GM12891 (cell line): ENCODE results near the gene LTO1.
A peak's percentile ranks its signal among the peaks of the same experiment; 100 is the strongest.

ENCODE experiments used
- DNase-seq: peaks from one replicate; pipeline ENCODE4 v3.0.0; 2011; ENCODE audit warnings: low spot score; ENCODE audit not compliant: insufficient read length
- FAIRE-seq: peaks from 2 replicates; lab custom pipeline; 2011; peaks lifted over from hg19 to GRCh38; lab: Jason Lieb, UNC
- PAX5 ChIP-seq: IDR thresholded peaks from 2 replicates; pipeline ENCODE4 v1.6.1; 2011; ENCODE audit warnings: low read length, moderate library complexity, mild to moderate bottlenecking; ENCODE audit not compliant: insufficient read depth, severe bottlenecking
- POLR2A ChIP-seq: IDR thresholded peaks from 2 replicates; pipeline ENCODE4 v1.6.1; 2011; ENCODE audit warnings: low read depth, low read length, control low read depth
- POLR2AphosphoS5 ChIP-seq: IDR thresholded peaks from 2 replicates; pipeline ENCODE4 v1.6.1; 2011; ENCODE audit warnings: low read depth, low read length, control low read depth
- POU2F2 ChIP-seq: IDR thresholded peaks from 2 replicates; pipeline ENCODE4 v1.6.1; 2011; ENCODE audit warnings: low read depth, mild to moderate bottlenecking, control low read depth, low read length, moderate library complexity
- SPI1 ChIP-seq: IDR thresholded peaks from 2 replicates; pipeline ENCODE4 v1.6.1; 2011; ENCODE audit warnings: low read depth, low read length, control low read depth
- TAF1 ChIP-seq: IDR thresholded peaks from 2 replicates; pipeline ENCODE4 v1.6.1; 2011; ENCODE audit warnings: low read depth, low read length, control low read depth

Gene LTO1

GRCh38 chr11:69647390-69647748 is 27.8 kb downstream of the LTO1 start:
- FAIRE-seq (no peak), DNase-seq (no peak)
- TF ChIP-seq POLR2AphosphoS5 (no peak), PAX5 (no peak), POLR2A (no peak), POU2F2 (no peak), TAF1 (no peak), SPI1 (no peak)

GRCh38 chr11:69646493-69647389 is 28.4 kb downstream of the LTO1 start:
- FAIRE-seq (no peak), DNase-seq (no peak)
- no peak for TF ChIP-seq POLR2AphosphoS5
- no peak for TF ChIP-seq PAX5
- no peak for TF ChIP-seq SPI1
- no peak for TF ChIP-seq TAF1
- TF ChIP-seq POLR2A, result no peak
- TF ChIP-seq POU2F2, result no peak

GRCh38 chr11:69645801-69646492 is 29.2 kb downstream of the LTO1 start:
- TF ChIP-seq PAX5 (no peak), POU2F2 (no peak), SPI1 (no peak), POLR2AphosphoS5 (no peak), TAF1 (no peak)
- FAIRE-seq, result no peak

GRCh38 chr11:69644962-69645675 is 30.0 kb downstream of the LTO1 start:
- TF ChIP-seq POLR2A, result no peak
- no peak for TF ChIP-seq SPI1
- no peak for TF ChIP-seq TAF1
- TF ChIP-seq POU2F2, result no peak
- TF ChIP-seq PAX5, result no peak
- no peak for TF ChIP-seq POLR2AphosphoS5
- FAIRE-seq (no peak), DNase-seq (no peak)

More at GRCh38 chr11:69645801-69646492, 29.2 kb downstream of the LTO1 start:
- DNase-seq, result no peak

- DNase-seq, result no peak
- no peak for FAIRE-seq
- TF ChIP-seq POLR2AphosphoS5, result no peak
- TF ChIP-seq TAF1, result no peak
- TF ChIP-seq PAX5, result no peak
- no peak for TF ChIP-seq POU2F2
- TF ChIP-seq SPI1, result no peak
- no peak for TF ChIP-seq POLR2A
Measured at GRCh38 chr11:69644071-69644961, 30.8 kb downstream of the LTO1 start.

GRCh38 chr11:69643646-69644045 is 31.5 kb downstream of the LTO1 start:
- DNase-seq, result no peak
- TF ChIP-seq POLR2AphosphoS5 (no peak), TAF1 (no peak), PAX5 (no peak), POLR2A (no peak), POU2F2 (no peak), SPI1 (no peak)
- no peak for FAIRE-seq

GRCh38 chr11:69642913-69643632 is 32.1 kb downstream of the LTO1 start:
- TF ChIP-seq TAF1 (no peak), SPI1 (no peak)
- FAIRE-seq (peak; percentile 90), DNase-seq (peak; percentile 92)

GRCh38 chr11:69642549-69642912 is 32.6 kb downstream of the LTO1 start:
- FAIRE-seq (no peak), DNase-seq (no peak)
- TF ChIP-seq TAF1, result no peak
- no peak for TF ChIP-seq POLR2A
- no peak for TF ChIP-seq PAX5
- no peak for TF ChIP-seq SPI1
- no peak for TF ChIP-seq POLR2AphosphoS5
- TF ChIP-seq POU2F2, result no peak
